ENCODE measurements around the gene ECT2L. TPM values are rescaled to one million over a fixed set of nuclear protein-coding genes. Genes with fewer than 3 reads are reported as not detected.

Gene ECT2L
- total RNA-seq, 1 experiment from 2014 or later, result not detected

- BruUV-seq (replicated peaks), result no TSS peak
- CTCF ChIA-PET, result no interaction called here
Measured at GRCh38 chr6:138864343-138864890, 68.5 kb downstream of the ECT2L start.

GRCh38 chr6:138865480-138866109, 69.7 kb downstream of the ECT2L start:
- Mint-ChIP-seq H3K27ac (ENCODE audit: unreplicated experiment) (no peak overlapping the region), H3K36me3 (ENCODE audit: insufficient read depth, unreplicated experiment) (no peaks in the 10 kb centered on the region)

More at GRCh38 chr6:138864343-138864890, 68.5 kb downstream of the ECT2L start:
- Mint-ChIP-seq H3K27ac (ENCODE audit: unreplicated experiment) (no peak overlapping the region), H3K9me3 (ENCODE audit: unreplicated experiment) (no peaks in the 10 kb centered on the region), H3K27me3 (ENCODE audit: insufficient read depth, unreplicated experiment) (no peaks in the 10 kb centered on the region), H3K4me1 (ENCODE audit: low read depth, unreplicated experiment) (peaks cover 5% of the 10 kb centered on the region), H3K4me3 (ENCODE audit: unreplicated experiment) (no peak overlapping the region), H3K36me3 (ENCODE audit: insufficient read depth, unreplicated experiment) (no peaks in the 10 kb centered on the region)
- Histone ChIP-seq H3K9me3 (no peaks in the 10 kb centered on the region), H3K27me3 (replicated peaks; ENCODE audit: control insufficient read depth, insufficient read depth, low read length) (no peaks in the 10 kb centered on the region), H3K4me3 (ENCODE audit: low read depth, low read length) (no peak overlapping the region), H3K36me3 (ENCODE audit: control insufficient read depth, insufficient read depth, low read length) (no peaks in the 10 kb centered on the region), H3K4me1 (no peaks in the 10 kb centered on the region)
- intact Hi-C loops (cut with micrococcal nuclease; ENCODE audit: unreplicated experiment), result no loop called here
- TF ChIP-seq CTCF (IDR thresholded peaks at IDR 0.05; ENCODE audit: insufficient read depth in 1 of 2, low read depth in 1 of 2, low read length in 1 of 2, severe bottlenecking in 1 of 2, unreplicated experiment in 1 of 2), result no peak
- POLR2A ChIA-PET, result interaction anchor here (0.7 kb wide), 1 partner anchor 29 kb away, joined by 6 read pairs; no protein-coding TSS in a partner anchor
- DNase-seq, result no peak

GRCh38 chr6:138868181-138868580, 72.3 kb downstream of the ECT2L start:
- intact Hi-C loops (cut with micrococcal nuclease; ENCODE audit: unreplicated experiment), result no loop called here
- no peaks in the 10 kb centered on the region for H3K27me3 ChIP-seq (replicated peaks; ENCODE audit: control insufficient read depth, insufficient read depth, low read length)
- TF ChIP-seq CTCF (IDR thresholded peaks at IDR 0.05; ENCODE audit: insufficient read depth in 1 of 2, low read depth in 1 of 2, low read length in 1 of 2, severe bottlenecking in 1 of 2, unreplicated experiment in 1 of 2), result no peak
- Mint-ChIP-seq H3K4me3 (ENCODE audit: unreplicated experiment) (no peak overlapping the region), H3K27ac (ENCODE audit: unreplicated experiment) (no peak overlapping the region), H3K27me3 (ENCODE audit: insufficient read depth, unreplicated experiment) (no peaks in the 10 kb centered on the region), H3K36me3 (ENCODE audit: insufficient read depth, unreplicated experiment) (no peaks in the 10 kb centered on the region), H3K4me1 (ENCODE audit: low read depth, unreplicated experiment) (peaks cover 6% of the 10 kb centered on the region), H3K9me3 (ENCODE audit: unreplicated experiment) (no peaks in the 10 kb centered on the region)
- no peaks in the 10 kb centered on the region for H3K9me3 ChIP-seq
- no peak overlapping the region for H3K4me3 ChIP-seq (ENCODE audit: low read depth, low read length)
- DNase-seq, result no peak
- CTCF ChIA-PET, result no interaction called here
- no peaks in the 10 kb centered on the region for H3K4me1 ChIP-seq
- POLR2A ChIA-PET, result no interaction called here
- BruUV-seq (replicated peaks), result no TSS peak
- H3K36me3 ChIP-seq (ENCODE audit: control insufficient read depth, insufficient read depth, low read length), result no peaks in the 10 kb centered on the region

More at GRCh38 chr6:138865480-138866109, 69.7 kb downstream of the ECT2L start:
- Histone ChIP-seq H3K4me3 (ENCODE audit: low read depth, low read length) (no peak overlapping the region), H3K27me3 (replicated peaks; ENCODE audit: control insufficient read depth, insufficient read depth, low read length) (no peaks in the 10 kb centered on the region), H3K4me1 (no peaks in the 10 kb centered on the region), H3K9me3 (no peaks in the 10 kb centered on the region), H3K36me3 (ENCODE audit: control insufficient read depth, insufficient read depth, low read length) (no peaks in the 10 kb centered on the region)
- no peak for TF ChIP-seq CTCF (IDR thresholded peaks at IDR 0.05; ENCODE audit: insufficient read depth in 1 of 2, low read depth in 1 of 2, low read length in 1 of 2, severe bottlenecking in 1 of 2, unreplicated experiment in 1 of 2)
- no peaks in the 10 kb centered on the region for H3K9me3 Mint-ChIP-seq (ENCODE audit: unreplicated experiment)
- DNase-seq, result no peak
- ChIA-PET POLR2A (no interaction called here), CTCF (no interaction called here)
- no TSS peak for BruUV-seq (replicated peaks)
- intact Hi-C loops (cut with micrococcal nuclease; ENCODE audit: unreplicated experiment), result no loop called here
- H3K4me3 Mint-ChIP-seq (ENCODE audit: unreplicated experiment), result no peak overlapping the region
- peaks cover 6% of the 10 kb centered on the region for H3K4me1 Mint-ChIP-seq (ENCODE audit: low read depth, unreplicated experiment)
- H3K27me3 Mint-ChIP-seq (ENCODE audit: insufficient read depth, unreplicated experiment), result no peaks in the 10 kb centered on the region

Data from Caco-2 (cell line).